ENCODE data around the gene CDH23.

The CDH23 gene

GRCh38 chr10:71715860-71716259 is 319.1 kb downstream of the CDH23 start:
- ATAC-seq (ENCODE audit: low read depth) (no peak), DNase-seq (ENCODE audit: low spot score) (no peak)
- H3K4me3 ChIP-seq (ENCODE audit: severe bottlenecking) = no peak overlapping the region
- H3K9me3 ChIP-seq (ENCODE audit: severe bottlenecking) = no peaks in the 10 kb centered on the region
- peaks cover 12% of the 10 kb centered on the region for H3K4me1 ChIP-seq (ENCODE audit: insufficient read depth, poor library complexity, severe bottlenecking)
- no peak for TF ChIP-seq CTCF (IDR thresholded peaks at IDR 0.05; ENCODE audit: poor library complexity, severe bottlenecking)
- H3K27me3 ChIP-seq (ENCODE audit: insufficient read depth, poor library complexity, severe bottlenecking) = no peaks in the 10 kb centered on the region
- H3K36me3 ChIP-seq (ENCODE audit: low read depth) = no peaks in the 10 kb centered on the region
- H3K27ac ChIP-seq (ENCODE audit: poor library complexity, severe bottlenecking) = no peak overlapping the region

GRCh38 chr10:71716426-71716825 is 319.7 kb downstream of the CDH23 start:
- no peak for TF ChIP-seq CTCF (IDR thresholded peaks at IDR 0.05; ENCODE audit: poor library complexity, severe bottlenecking)
- no peaks in the 10 kb centered on the region for H3K27me3 ChIP-seq (ENCODE audit: insufficient read depth, poor library complexity, severe bottlenecking)
- H3K27ac ChIP-seq (ENCODE audit: poor library complexity, severe bottlenecking) = no peak overlapping the region
- peaks cover 12% of the 10 kb centered on the region for H3K4me1 ChIP-seq (ENCODE audit: insufficient read depth, poor library complexity, severe bottlenecking)
- no peaks in the 10 kb centered on the region for H3K9me3 ChIP-seq (ENCODE audit: severe bottlenecking)
- ATAC-seq (ENCODE audit: low read depth) = no peak
- no peaks in the 10 kb centered on the region for H3K36me3 ChIP-seq (ENCODE audit: low read depth)
- no peak overlapping the region for H3K4me3 ChIP-seq (ENCODE audit: severe bottlenecking)
- no peak for DNase-seq (ENCODE audit: low spot score)

- Histone ChIP-seq H3K27ac (ENCODE audit: poor library complexity, severe bottlenecking) (no peak overlapping the region), H3K36me3 (ENCODE audit: low read depth) (no peaks in the 10 kb centered on the region)
- no peak for DNase-seq (ENCODE audit: low spot score)
These were observed 320.3 kb downstream of the CDH23 start for GRCh38 chr10:71717056-71717455.

GRCh38 chr10:71717551-71717951 is 320.8 kb downstream of the CDH23 start:
- no peaks in the 10 kb centered on the region for H3K9me3 ChIP-seq (ENCODE audit: severe bottlenecking)
- peaks cover 12% of the 10 kb centered on the region for H3K4me1 ChIP-seq (ENCODE audit: insufficient read depth, poor library complexity, severe bottlenecking)
- DNase-seq (ENCODE audit: low spot score) (no peak), ATAC-seq (ENCODE audit: low read depth) (no peak)
- H3K36me3 ChIP-seq (ENCODE audit: low read depth) = no peaks in the 10 kb centered on the region
- H3K27ac ChIP-seq (ENCODE audit: poor library complexity, severe bottlenecking) = no peak overlapping the region
- TF ChIP-seq CTCF (IDR thresholded peaks at IDR 0.05; ENCODE audit: poor library complexity, severe bottlenecking) = no peak
- H3K27me3 ChIP-seq (ENCODE audit: insufficient read depth, poor library complexity, severe bottlenecking) = no peaks in the 10 kb centered on the region
- H3K4me3 ChIP-seq (ENCODE audit: severe bottlenecking) = no peak overlapping the region

More at GRCh38 chr10:71717056-71717455, 320.3 kb downstream of the CDH23 start:
- Histone ChIP-seq H3K27me3 (ENCODE audit: insufficient read depth, poor library complexity, severe bottlenecking) (no peaks in the 10 kb centered on the region), H3K4me3 (ENCODE audit: severe bottlenecking) (no peak overlapping the region), H3K4me1 (ENCODE audit: insufficient read depth, poor library complexity, severe bottlenecking) (peaks cover 12% of the 10 kb centered on the region), H3K9me3 (ENCODE audit: severe bottlenecking) (no peaks in the 10 kb centered on the region)
- no peak for ATAC-seq (ENCODE audit: low read depth)
- no peak for TF ChIP-seq CTCF (IDR thresholded peaks at IDR 0.05; ENCODE audit: poor library complexity, severe bottlenecking)

- no peak overlapping the region for H3K4me3 ChIP-seq (ENCODE audit: severe bottlenecking)
These were observed 321.5 kb downstream of the CDH23 start for GRCh38 chr10:71718165-71718698.

More at GRCh38 chr10:71718165-71718698, 321.5 kb downstream of the CDH23 start:
- DNase-seq (ENCODE audit: low spot score) (no peak), ATAC-seq (ENCODE audit: low read depth) (no peak)
- no peak for TF ChIP-seq CTCF (IDR thresholded peaks at IDR 0.05; ENCODE audit: poor library complexity, severe bottlenecking)
- Histone ChIP-seq H3K4me1 (ENCODE audit: insufficient read depth, poor library complexity, severe bottlenecking) (peaks cover 9% of the 10 kb centered on the region), H3K27ac (ENCODE audit: poor library complexity, severe bottlenecking) (no peak overlapping the region), H3K27me3 (ENCODE audit: insufficient read depth, poor library complexity, severe bottlenecking) (no peaks in the 10 kb centered on the region), H3K9me3 (ENCODE audit: severe bottlenecking) (no peaks in the 10 kb centered on the region), H3K36me3 (ENCODE audit: low read depth) (no peaks in the 10 kb centered on the region)
